GM11168 (cell line): Measurements from ENCODE around the gene TTC23.

Experiments used
- in situ Hi-C: fragments of 300-500 bp; cut with MboI; formaldehyde crosslinking; loops from one replicate; pipeline ENCODE4 v1.12.0; 2022; ENCODE audit warnings: low sequenced_read_pairs; ENCODE audit not compliant: unreplicated experiment

The TTC23 gene

GRCh38 chr15:99097441-99098410 is 151.7 kb downstream of the TTC23 start:
- in situ Hi-C loops, result no loop called here

- in situ Hi-C loops, result no loop called here
These were observed 152.4 kb downstream of the TTC23 start for GRCh38 chr15:99096894-99097426.

- in situ Hi-C loops, result no loop called here
These were observed 153.0 kb downstream of the TTC23 start for GRCh38 chr15:99096173-99096893.

- in situ Hi-C loops, result no loop called here
These were observed 153.8 kb downstream of the TTC23 start for GRCh38 chr15:99095626-99096025.

GRCh38 chr15:99092554-99093172 is 156.7 kb downstream of the TTC23 start:
- in situ Hi-C loops, result no loop called here

- in situ Hi-C loops, result no loop called here
These were observed 158.4 kb downstream of the TTC23 start for GRCh38 chr15:99090938-99091337.

- in situ Hi-C loops, result no loop called here
These were observed 159.2 kb downstream of the TTC23 start for GRCh38 chr15:99090011-99090699.

GRCh38 chr15:99087405-99087943 is 161.9 kb downstream of the TTC23 start:
- in situ Hi-C loops, result no loop called here

- in situ Hi-C loops, result no loop called here
These were observed 163.1 kb downstream of the TTC23 start for GRCh38 chr15:99086327-99086667.
